H1 (cell line): Measurements from ENCODE around the gene KCTD10.

Experiments
- CEBPB ChIP-seq: IDR thresholded peaks from 2 replicates; pipeline ENCODE4 v1.6.1; 2012; ENCODE audit warnings: low read depth, low read length
- GABPA ChIP-seq: IDR thresholded peaks from 2 replicates; pipeline ENCODE4 v1.6.1; 2011; ENCODE audit warnings: mild to moderate bottlenecking, low read length, moderate library complexity, borderline replicate concordance; ENCODE audit not compliant: insufficient read depth
- POLR2A ChIP-seq, 2 experiments: IDR thresholded peaks; 1 replicate in 1 of 2; 2 replicates in 1 of 2; pipeline ENCODE4 v1.6.1; 2011; ENCODE audit warnings: low read depth in 2 of 2, low read length in 2 of 2, mild to moderate bottlenecking in 2 of 2; ENCODE audit errors: control extremely low read depth in 1 of 2
- RBBP5 ChIP-seq: IDR thresholded peaks from 2 replicates; pipeline ENCODE4 v1.7.1; 2012; ENCODE audit warnings: low read depth, mild to moderate bottlenecking, inconsistent platforms, low read length, moderate library complexity, borderline replicate concordance
- SP1 ChIP-seq: IDR thresholded peaks from 2 replicates; pipeline ENCODE4 v1.6.1; 2011; ENCODE audit warnings: low read depth, low read length

- TF ChIP-seq CEBPB, result no peak
- TF ChIP-seq POLR2A (IDR thresholded peaks at IDR 0.05; ENCODE audit: control extremely low read depth in 1 of 2, low read depth in 2 of 2, low read length in 2 of 2), result no peak
- TF ChIP-seq SP1, result no peak
- no peak for TF ChIP-seq RBBP5
- no peak for TF ChIP-seq GABPA
Observed at GRCh38 chr12:109523071-109523470, 46.0 kb upstream of the KCTD10 start.
